HG03060 (cell line): ENCODE data around the gene GPR89A.
"Not testable (repeated sequence)": the region's sequence is repeated elsewhere in the genome, so short reads cannot be mapped to it uniquely, and the experiment has no call there.

ENCODE experiments used
- ATAC-seq: cut with Tn5 transposase; IDR thresholded peaks from one replicate; pipeline ENCODE4 v1.9.1; 2021; ENCODE audit warnings: low read depth, moderate number of reproducible peaks; ENCODE audit not compliant: unreplicated experiment

Gene GPR89A

DNA sequence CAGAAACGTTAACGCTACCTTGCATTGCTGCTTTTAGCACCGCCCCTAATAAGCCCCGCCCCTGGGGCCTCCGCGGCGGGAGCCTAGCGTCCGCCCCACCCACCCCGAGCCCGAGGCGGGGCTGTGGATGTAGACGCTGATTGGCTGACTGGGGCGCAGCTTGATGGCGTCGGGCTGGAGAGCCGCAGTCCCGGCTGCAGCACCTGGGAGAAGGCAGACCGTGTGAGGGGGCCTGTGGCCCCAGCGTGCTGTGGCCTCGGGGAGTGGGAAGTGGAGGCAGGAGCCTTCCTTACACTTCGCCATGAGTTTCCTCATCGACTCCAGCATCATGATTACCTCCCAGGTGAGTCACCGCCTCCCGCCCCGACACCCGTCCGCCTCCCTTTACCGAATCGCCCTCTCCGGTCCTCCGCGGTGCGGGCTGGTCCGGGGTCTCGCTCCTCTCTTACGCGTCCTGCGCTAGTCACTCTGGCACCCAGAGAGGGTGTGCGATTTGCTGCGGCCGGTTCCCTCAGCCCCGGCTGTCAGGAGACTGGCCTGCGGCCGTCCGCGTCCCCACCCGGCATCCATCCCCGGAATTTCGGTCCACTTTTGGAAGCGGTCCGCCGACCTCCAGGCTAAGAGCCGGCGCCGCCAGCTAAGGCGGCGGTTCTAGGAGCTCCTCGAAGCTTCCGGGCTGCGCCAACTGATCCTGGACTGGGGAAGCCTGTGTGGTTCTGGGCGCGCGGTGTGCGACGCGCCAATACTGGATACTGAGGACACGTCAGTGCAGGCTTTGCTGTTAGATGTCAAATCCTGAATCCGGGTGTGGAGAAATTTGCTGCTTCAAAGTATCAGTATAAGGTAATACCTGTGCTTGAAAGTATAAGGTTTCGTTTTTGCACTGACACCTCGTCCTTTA, at the start of gene GPR89A:
TSS of gene GPR89A (plus strand) at position 156 of the 901 bp plus-strand sequence. CDS start at position 302, 146 bp downstream.
- ATAC-seq, result peak; percentile 95

DNA sequence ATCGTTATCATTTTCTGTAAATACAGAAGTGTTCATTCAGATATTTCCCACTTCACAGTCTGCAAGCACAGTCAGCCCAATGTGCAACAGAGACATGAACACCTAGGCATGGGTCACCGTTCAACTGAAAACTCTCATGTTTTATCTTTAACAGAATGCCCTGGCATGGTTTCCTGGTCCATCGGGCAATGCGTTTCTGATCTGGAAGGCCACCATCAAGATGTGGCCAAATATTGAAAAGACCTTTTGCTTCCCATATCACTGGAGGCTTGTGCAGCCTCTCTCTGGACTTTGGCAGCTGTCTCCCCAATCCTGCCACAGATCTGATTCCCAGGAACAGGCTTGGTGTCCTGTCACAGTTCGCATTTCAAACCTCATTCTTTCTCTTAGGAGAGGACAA, 21.0 kb upstream of the GPR89A start:
- ATAC-seq, result not testable (repeated sequence)

DNA sequence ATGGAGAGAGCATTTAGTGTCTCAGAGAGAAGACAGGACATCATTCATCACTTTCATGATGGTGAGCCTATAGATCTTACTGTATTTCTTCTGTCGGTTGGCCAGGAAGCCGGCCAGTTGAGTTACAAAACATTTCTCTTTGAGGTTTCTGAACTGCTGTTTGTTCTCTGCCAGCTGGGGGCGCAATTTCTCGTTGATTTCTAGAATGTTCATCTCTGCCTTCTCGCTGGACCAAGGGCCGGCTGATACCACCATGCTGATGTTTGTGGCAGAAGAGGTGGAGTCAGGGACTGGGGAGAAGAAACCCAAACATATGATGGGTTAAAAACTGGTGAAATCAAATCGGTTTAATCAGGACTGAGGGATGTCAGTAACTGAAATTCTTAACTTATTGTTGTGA, 17.0 kb upstream of the GPR89A start:
- not testable (repeated sequence) for ATAC-seq

DNA sequence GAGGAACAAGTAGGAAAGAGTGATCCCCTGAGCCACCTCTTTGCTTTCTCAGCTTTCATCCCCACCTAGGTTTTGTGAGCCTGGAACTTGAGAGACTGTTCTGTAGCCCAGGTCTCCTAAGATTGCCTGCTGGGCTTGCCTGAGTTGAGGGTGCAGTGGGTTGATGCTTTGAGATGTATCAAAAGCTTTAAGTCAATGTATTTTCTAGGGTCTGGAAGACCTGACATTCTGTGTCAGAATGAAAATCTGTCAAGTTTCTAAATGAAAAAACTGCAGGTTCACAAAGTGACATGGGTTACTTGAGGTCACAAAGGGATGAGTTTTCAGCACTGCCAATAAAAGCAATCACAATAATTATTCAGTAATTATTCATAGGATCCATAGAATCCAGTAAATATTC, 15.4 kb upstream of the GPR89A start:
- not testable (repeated sequence) for ATAC-seq

DNA sequence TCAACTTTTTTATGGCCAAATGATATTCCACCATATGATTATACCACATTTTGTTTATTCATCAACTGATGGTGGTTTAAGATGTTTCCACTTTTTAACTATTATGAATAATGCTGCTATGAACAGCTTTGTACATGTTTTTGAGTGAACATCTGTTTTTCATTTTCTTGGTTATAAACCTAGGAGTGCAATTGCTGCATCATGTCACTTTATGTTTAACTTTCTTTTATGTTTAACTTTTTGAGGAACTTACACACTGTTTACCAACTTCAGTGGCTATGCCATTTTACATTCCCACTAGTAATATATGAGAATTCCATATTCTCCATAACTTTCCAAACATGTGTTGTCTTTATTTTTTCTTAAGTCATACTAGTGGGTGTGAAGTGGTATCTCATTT, 12.4 kb upstream of the GPR89A start:
- ATAC-seq, result not testable (repeated sequence)

DNA sequence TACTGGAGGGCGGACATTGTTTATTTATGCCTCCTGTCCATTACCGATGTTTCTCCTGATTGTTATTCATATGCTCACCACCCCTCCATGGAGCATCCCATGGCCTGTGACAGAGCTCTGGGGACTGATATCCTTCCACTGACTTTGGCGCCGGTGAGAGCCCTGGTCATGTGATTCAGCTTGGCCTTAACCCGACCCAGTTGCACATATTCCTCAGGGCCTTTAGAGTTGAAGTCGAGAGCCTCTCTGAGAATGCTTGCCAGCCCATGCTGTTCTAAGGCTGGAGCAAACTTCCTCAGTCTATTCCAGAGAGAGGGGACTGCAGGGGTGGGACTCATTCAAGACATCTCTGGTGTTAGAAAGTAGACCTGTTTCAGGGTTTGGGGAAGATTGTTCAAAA, 11.6 kb upstream of the GPR89A start:
- ATAC-seq, result not testable (repeated sequence)

DNA sequence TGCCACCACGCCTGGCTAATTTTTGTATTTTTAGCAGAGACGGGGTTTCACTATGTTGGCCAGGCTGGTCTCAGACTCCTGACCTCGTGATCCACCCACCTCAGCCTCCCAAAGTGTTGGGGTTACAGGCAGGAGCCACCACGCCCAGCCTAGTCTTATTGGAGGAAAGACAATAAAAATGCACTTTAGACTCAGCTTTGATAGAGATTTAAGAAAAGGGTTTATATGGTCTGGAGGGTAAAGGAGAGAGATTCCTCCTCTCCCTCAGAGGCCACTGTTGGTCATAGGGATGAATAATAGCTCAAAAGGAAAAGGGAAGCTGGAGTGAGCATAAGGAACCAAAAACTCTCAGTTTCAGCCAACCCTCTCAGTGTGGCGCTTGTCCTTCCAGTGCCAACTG, 8.4 kb upstream of the GPR89A start:
- ATAC-seq, result not testable (repeated sequence)

DNA sequence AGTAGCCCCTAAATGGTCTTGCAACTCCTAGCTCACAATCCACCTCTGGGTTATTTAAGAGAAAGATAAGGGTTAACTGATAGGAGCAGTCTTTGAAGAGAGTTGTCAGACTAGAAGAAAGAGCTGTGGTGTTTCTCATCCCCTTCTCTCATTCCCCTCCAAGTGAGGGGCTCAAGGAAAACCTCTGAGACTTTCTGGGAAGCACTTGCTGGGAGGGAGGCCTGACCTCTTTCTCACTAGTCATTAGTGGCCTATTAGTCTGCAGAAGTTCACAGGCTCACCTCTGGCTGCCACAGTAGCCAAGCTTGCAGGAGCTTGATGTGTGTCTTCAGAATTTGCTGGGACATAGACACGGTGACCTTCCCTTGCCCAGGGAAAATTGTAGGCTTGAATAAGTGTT, 6.2 kb upstream of the GPR89A start:
- ATAC-seq, result no peak

DNA sequence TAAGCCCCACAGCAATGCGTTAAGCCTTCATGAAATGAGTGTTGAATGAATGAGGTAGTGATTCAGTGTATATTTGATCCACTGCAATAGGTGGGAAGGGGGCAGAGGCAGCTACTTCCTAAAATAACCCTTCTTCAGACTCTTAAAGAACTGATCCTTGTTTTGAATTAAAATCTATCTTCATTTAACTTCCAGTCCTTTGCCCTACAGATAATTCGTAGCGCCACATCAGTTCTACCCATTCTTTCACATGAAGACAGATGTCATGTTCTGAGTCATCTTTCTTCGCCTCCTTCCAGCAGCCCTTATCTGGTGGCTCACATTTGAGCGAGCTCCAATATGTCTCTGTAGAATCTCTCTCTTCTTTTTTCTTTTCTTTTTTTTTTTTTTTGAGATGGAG, 948 bp upstream of the GPR89A start:
- not testable (repeated sequence) for ATAC-seq

DNA sequence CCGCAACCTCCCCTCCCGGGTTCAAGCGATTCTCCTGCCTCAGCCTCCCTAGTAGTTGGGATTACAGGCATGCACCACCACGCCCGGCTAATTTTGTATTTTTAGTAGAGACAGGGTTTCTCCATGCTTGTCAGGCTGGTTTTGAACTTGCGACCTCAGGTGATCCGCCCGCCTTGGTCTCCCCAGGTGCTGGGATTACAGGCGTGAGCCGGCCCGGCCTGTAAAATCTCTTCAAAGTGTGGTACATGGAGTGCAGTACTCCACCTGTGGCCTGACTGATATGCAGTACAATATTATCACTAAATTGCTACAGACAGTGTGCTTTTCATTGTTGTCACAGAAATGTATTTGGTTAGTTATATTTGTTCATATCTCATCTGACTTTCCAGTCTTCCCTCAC, 499 bp upstream of the GPR89A start:
- ATAC-seq, result not testable (repeated sequence)

DNA sequence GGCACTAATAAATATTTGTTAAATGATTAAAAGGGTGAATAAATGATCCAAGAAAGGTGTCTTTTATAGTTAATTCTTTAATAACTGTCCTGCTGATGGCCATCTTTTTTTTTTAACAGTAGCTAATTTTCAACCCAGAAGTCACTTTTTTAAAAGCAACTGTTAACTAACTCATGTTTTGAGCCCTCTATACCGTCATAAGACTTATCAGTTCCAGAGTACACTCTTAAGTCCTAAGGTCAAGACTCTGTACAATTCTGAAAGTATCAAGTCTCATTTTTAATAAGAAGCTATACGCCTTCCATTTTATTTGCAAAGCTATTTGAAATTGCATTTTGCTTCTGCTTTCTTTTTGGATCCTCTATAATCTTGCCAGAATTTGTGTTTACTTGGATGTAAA, 3.0 kb downstream of the GPR89A start:
- not testable (repeated sequence) for ATAC-seq

DNA sequence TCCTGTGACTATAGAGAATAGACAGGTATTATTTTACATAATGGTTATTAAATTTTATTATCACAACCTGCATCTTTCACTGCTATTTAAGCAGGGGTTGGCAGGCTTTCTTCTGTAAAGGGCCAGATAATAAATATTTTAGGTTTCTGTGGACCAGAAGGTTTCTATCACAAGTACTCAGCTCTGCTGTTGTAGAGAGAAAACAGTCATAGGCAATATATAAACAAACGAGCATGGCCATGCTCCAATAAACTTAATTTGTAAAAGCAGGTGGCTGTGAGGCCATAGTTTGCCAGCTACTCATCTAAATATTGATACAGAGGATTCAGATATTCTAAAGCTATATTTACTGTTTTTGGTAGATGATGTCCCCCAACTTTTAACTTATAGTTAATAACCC, 12.3 kb downstream of the GPR89A start:
- not testable (repeated sequence) for ATAC-seq

DNA sequence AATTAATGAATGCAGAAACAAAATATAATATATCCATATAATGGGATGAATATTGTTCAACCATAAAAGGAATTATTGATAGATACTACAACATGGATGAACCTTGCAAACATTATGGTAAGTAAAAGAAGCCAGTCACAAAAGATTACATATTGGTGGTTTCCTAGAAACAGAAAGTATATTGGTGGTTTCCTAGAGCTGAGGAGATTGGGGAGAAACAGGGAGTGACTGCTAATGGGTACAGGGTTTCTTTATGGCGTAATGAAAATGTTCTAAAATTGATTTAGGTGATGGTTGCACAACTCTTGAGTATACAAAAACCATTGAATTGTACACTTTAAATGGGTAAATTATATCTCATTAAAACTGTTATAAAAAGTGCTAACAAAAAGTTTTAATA, 14.4 kb downstream of the GPR89A start:
- not testable (repeated sequence) for ATAC-seq

DNA sequence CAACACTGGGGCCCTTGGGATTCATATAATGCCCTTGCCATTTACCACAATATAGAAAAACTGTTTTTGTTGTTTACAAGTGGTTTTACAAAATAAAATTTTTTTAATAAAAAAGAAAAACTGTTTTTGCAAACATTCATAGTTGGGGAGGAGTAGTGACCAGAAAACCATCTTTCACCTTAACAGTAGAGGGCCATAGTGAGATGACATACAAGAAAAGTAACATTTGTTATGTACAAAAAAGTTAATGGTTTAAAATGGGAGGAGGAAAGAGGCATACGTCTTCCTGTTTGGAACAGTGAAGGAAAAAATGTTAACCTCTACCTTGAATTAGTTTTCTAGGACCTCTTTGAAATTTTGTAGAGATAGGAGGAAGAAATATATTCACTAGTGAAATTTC, 28.4 kb downstream of the GPR89A start:
- not testable (repeated sequence) for ATAC-seq

DNA sequence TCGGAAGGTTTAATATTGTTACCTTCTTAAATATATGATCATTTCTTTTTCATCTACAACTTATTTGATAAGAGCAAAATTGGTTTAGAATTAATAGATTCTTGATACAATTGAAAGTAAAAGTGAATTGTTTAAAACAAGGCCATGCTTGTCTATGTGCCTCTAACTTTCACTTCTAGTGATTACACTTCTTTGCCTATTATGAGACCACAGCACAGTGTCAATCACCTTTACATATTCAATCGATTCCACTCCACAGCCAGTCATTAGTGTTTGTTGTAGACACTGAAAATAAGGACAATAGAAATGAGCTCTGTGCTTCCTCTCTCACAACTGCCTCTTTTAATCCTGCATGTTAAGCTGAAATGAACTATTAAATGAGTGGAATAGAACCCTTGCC, 34.1 kb downstream of the GPR89A start:
- not testable (repeated sequence) for ATAC-seq

DNA sequence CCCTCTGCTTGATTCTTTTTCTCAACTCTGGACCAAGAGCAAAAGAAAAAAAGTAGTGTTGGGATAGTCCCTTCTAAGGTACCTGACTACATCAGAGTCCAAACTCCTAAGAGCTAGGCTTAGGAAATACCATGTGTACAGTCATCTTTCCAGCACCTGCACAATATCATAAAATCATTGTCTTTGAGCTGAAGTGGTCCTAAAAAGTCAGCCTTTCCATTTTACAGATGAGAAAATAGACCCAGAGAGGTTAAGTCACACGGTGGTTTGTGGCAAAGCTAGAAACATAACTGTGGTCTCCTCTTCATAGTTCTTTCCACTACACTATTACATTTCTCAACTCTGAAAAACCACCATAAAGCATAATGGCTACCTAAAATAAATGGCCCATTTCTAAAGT, 36.2 kb downstream of the GPR89A start:
- ATAC-seq, result not testable (repeated sequence)

DNA sequence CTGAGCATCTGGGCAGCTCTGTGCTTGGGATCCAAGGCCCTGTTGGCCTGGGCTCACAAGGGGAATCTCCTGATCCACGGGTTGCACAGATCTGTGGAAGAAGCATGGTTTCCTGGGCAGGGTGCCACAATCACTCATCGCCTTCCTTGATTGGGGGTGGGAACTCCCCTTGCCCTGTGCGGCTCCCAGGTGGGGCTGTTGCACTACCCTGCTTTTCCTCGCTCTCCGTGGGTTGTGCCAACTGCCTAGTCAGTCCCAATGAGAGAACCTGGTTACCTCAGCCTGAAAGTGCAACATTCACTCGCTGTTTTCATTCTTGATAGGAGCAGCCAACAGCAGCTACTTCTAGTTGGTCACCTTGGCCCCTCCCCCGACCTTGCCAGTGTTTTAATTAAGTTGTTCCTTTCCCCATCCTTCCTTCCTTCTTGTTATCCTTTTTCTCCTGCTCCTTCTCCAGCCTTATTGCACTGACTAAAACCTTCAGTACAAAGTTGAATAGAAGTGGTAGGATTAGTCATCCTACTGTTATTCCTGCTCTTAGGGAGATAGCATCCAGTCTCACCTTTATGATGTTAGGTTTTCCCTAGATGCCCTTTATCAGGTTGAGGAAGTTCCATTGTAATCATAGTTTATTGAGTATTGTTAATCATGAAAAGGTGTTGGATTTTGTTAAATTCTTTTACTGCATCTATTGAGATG, 48.6 kb downstream of the GPR89A start:
- ATAC-seq, result not testable (repeated sequence)

DNA sequence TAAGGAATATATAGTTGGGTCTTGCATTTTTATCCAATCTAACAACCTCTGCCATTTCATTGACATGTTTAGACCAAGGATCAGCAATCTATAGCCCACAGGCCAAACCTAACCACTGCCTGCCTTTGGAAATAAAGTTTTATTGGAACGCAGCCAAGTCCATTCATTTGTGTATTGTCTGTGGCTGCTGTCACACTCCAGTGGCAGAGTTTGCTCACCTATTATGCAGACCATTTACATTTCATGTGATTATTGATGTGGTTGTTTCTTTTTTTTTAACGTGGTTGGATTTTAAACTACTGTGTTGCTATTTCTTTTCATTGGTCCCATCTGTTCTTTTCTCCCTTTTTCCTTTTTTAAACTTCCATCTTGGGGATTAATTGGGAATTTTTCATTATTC, 54.7 kb downstream of the GPR89A start:
- ATAC-seq, result peak; percentile 65

DNA sequence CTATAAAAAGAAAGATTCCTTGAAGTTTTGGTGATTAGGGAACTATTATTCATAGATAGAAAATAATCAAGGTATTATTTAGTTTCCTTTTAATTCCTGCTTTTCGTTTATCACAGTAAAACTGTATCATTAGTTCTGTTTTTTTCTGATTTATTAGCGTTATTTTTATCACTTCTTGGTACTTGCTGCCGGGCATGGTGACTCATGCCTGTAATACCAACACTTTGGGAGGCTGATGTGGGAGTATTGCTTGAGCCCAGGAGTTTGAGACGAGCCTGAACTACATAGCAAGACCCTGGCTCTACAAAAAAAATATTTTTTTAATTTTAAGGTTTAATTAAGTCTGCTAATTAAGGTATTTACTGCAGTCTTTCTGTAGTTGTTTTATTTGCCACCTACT, 57.2 kb downstream of the GPR89A start:
- not testable (repeated sequence) for ATAC-seq

DNA sequence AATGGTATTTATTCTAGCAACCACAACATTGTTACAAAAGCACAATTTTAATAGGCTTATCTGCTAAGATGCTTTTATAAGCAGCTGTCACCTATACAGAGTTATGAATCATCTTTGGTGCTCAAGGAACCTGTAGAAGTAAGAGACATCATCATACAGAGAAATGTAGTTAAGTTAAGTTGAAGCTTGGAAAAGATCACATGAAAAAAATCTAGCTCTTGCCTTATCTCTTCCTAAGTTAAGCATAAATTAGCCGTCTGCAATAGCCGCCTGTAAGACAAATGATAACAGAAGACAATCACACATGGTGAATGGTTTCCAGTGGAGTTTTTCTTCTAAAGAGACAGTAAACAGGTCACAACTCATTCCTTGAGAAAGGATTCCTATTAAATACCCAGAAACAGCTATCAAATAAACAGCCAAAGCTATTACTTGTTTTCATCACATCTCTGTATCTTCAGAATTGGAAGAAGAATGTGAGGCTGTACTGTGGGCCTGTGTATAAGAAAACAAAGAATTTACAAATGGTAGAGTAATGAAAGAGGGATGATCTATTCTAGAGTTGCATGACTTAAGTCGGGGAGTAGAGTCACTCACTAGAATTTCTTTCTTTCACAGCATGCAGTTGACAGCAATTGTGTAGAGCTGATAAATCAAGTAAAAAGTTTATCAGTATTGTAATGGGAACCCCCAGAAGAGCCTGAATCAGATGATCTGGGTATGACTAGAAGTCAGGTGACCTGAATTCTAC, 63.4 kb downstream of the GPR89A start:
- not testable (repeated sequence) for ATAC-seq

DNA sequence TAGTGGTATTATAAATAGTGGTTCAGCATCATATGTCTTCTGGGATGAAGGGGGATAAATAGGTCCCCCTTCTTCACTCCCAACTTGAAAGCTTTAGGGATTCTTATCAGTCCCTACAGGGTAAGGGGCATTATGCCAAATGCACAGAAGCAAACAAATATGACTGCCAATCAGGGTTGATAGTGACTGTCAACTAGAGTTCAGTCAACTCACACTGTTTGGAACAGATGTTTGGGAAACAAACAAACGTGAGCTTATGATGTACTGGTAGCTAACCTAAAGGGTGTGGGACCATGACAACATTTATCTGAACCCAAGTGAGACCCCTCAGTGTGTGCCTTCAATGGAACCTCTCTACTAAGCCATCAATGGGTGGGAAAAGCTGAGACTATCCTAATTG, 65.4 kb downstream of the GPR89A start:
- not testable (repeated sequence) for ATAC-seq
